PFSK-1 (cell line): ENCODE data around the gene VAV3.

Source experiments
- FOXP2 ChIP-seq: optimal IDR thresholded peaks from 2 replicates; pipeline ENCODE3; 2011; ENCODE audit warnings: borderline replicate concordance, control low read depth, inconsistent platforms; ENCODE audit not compliant: insufficient read depth; ENCODE audit errors: extremely low read length, extremely low read depth
- POLR2AphosphoS5 ChIP-seq: IDR thresholded peaks from 2 replicates; pipeline ENCODE4 v1.6.1; 2012; ENCODE audit warnings: low read depth, mild to moderate bottlenecking, control low read depth, low read length, moderate library complexity
- REST ChIP-seq, 2 experiments: IDR thresholded peaks; 2 replicates each; pipeline versions ENCODE4 v1.6.1 to v1.8.0; 2011 to 2012; ENCODE audit warnings: low read depth in 2 of 2, low read length in 2 of 2, control low read depth in 1 of 2, inconsistent platforms in 1 of 2, mild to moderate bottlenecking in 1 of 2, moderate library complexity in 1 of 2; ENCODE audit not compliant: insufficient read depth in 1 of 2
- SIN3A ChIP-seq: IDR thresholded peaks from 2 replicates; pipeline ENCODE4 v1.6.1; 2012; ENCODE audit warnings: mild to moderate bottlenecking, low read length, moderate library complexity, borderline replicate concordance; ENCODE audit not compliant: insufficient read depth
- TAF1 ChIP-seq: IDR thresholded peaks from 2 replicates; pipeline ENCODE4 v1.6.1; 2012; ENCODE audit warnings: low read length, control low read depth, borderline replicate concordance; ENCODE audit not compliant: insufficient read depth

- TF ChIP-seq REST (IDR thresholded peaks at IDR 0.05; ENCODE audit: insufficient read depth in 1 of 2, low read depth in 2 of 2, low read length in 2 of 2) (no peak), POLR2AphosphoS5 (no peak), TAF1 (no peak), SIN3A (no peak), FOXP2 (no peak)
Measured at GRCh38 chr1:107604825-107605224, 360.2 kb downstream of the VAV3 start.
